ENCODE data around the gene PPFIA1. TPM values are rescaled to one million over a fixed set of nuclear protein-coding genes. Genes with fewer than 3 reads are reported as not detected.
"Not testable (repeated sequence)": the region's sequence is repeated elsewhere in the genome, so short reads cannot be mapped to it uniquely, and the experiment has no call there.

PPFIA1 gene
- total RNA-seq, 1 donor from 2014 or later = 57.7 TPM

DNA sequence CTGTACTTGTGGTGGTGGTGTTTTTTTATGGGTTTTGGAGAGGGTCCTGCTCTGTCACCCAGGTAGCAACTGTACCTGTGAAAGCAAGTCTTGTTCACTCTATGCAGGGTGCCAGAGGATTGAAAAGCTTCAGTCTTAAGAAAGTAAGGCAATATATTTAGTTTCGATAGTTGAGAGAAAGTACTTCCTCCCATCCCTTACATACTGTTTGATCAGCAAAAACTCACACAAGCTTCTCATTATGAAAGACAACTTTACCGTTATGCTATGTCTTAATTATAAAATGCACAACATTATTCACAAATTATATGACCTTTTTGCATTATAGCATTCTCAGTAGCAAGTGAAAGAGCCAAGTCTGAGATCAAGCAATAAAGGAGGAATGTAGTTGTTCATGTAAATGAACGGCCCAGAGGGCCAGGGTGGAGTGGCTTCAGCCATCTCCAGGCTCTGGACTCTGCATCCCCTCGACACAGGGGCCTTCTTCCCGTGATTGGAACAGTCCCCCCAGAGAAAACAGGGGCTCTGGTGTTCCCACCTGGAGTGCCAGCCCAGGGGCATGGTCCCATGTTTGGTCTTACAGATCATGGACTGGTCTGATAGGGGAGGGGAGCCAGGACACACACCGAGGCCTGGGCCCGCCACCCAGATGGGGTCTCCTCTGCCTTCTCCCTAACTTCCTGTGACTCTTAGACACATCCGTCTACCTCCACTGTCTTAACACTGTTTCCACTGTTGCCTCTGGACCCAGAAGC is 89.1 kb downstream of the PPFIA1 start:
- no peak for DNase-seq

DNA sequence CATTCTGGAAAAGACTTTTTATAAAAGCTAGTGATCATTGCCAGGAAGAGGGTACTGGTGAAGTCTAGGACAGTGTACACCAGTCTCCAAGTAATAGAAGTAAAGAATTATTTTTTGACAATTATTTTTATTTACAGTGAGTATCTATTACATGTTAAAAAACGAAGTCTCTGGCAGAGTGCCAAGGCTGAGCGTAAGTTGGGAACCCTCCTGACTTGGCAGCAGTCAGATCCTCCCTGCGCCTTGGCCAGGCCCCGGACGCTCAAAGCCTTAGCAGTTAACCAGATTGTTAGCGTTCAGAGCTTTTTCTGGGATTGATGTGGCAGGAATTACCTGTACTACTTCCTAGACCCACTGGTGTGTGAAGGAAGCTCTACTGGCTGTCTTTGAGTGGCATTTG is 89.7 kb downstream of the PPFIA1 start:
- DNase-seq = no peak

DNA sequence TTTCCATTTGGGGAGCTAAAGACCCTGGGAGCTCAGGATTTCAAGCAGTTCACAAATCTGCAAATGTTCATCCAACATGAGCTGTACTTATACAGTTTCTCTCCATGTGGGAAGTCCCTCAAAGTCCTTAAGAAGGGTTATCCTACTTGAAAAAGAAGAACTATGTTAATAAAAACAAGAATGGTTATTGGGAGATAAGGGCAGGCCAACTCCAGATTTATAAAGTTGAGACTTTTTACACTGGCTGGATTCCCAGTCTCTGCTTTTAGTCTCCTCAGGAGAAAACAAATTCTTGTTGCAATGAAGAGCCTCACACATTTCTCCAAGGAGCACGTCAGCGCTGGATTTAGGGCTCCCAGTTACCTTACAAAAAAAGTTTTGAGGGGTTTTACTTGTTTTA is 93.7 kb downstream of the PPFIA1 start:
- no peak for DNase-seq

DNA sequence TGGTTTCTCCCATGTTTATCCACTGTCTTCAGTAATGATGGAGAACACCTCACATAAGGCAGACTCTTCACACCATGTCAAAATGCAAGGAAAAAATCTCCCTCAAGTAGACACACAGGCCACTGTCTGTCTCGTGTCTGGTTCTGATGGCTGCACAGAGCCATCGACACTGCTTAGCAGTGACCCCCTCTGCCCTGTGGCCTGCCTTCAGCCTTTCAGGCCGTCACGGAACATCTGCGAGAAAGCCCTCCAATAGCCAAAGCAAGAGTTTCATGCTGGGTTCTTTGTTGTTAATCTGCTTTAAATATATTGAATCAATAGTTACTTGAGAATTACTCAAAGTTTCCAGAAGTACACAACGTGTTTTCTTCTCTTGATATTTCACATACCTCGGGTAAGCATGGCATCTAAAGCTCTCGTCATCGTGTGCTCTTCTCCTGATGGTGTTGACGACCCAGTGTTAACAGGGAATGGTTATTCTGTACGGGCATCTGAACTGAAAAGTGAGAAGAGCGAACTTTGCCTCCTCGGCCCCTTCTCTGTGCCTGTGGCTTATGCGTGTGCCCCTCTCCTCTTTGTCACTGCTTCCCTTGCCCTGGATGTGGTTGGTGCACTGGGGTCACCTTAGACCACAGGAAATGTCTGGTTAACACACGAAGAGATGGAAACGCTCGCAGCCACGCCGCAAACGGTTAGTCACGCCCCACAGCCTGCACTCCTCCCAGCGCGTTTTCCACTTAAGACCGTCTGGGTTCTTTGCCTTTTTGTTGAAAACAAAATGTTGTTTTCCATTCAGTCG is 94.5 kb downstream of the PPFIA1 start:
- no peak for DNase-seq

DNA sequence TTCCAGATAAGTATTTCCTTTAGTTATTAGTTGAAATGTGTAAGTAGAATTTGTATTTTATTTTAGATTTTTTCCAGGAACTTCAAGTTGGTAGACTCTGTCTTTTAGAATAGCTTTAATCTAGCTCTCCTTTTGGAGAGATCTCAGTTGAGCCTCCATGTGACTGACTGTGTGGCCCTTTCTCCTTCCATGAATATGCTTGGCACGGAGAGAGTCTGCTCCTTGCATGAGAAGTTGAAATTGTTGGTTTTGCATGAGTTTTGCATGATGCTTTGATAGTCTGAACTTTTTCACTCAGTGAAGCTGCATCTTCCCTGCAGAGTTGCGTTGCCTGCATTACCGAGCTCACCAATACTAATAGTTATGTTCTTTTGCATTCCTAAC is 95.0 kb downstream of the PPFIA1 start:
- no peak for DNase-seq

DNA sequence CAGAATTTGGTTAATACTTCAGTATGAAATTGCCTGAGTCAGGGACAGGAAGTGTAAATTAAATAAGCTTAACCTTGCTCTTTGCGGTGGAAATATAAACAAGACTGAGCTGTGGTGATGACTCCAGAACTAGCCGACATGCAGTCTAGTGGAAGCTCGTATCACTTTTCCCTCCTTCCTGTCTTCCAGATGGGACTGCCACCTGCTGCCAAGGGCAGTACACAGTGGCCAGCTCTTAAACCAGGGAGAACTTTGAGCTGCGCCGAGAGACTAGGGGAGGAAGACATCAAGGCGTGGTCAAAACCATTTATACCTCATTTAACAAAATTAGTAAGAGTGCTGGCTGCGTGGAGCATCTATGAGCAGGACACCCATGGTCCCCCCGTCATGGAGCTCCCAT is 96.6 kb downstream of the PPFIA1 start:
- DNase-seq = no peak

DNA sequence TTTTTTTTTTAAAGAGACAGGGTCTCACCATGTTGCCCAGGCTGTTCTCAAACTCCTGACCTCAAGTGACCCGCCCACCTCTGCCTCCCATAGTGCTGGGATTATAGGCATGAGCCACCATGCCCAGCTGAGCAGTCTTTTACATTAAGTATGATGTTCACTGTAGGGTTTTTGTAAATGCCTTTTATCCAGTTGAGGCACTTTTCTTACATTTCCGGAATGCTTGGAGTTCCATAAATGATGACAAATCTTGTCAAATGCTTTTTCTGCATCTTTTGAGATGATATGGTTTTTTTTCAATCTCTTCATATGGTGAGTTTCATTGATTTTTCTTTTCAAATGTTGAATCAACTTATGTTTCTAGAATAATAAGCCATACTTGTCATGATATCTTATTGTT is 98.5 kb downstream of the PPFIA1 start:
- DNase-seq = no peak

DNA sequence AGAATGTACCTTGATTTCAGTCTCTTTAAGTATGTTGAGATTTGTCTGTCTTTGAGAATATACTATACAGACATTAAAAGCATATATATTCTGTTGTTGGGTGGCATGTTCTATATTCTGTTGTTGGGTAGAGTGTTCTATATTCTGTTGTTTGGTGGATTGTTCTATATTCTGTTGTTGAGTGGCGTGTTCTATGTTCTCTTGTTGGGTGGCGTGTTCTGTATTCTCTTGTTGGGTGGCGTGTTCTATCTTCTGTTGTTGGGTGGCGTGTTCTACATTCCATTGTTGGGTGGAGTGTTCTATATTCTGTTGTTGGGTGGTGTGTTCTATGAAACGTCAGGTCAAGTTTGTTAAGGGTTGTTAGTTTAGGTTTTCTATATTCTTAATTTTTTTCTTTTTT is 100.8 kb downstream of the PPFIA1 start:
- no peak for DNase-seq

DNA sequence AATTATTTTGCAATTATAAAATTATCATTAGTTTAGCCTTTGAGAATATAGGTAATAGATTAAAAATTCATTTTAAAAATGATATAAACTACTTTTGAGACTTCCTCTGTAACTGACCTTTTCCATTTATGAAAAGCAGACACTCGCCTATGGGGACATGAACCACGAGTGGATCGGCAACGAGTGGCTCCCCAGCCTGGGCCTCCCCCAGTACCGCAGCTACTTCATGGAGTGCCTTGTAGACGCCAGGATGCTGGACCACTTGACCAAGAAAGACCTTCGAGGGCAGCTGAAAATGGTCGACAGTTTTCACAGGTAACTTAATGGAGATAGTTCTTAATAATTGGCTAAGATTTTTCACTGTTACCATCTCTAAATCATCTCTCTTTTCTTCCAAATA is 101.6 kb downstream of the PPFIA1 start:
- no peak for DNase-seq

DNA sequence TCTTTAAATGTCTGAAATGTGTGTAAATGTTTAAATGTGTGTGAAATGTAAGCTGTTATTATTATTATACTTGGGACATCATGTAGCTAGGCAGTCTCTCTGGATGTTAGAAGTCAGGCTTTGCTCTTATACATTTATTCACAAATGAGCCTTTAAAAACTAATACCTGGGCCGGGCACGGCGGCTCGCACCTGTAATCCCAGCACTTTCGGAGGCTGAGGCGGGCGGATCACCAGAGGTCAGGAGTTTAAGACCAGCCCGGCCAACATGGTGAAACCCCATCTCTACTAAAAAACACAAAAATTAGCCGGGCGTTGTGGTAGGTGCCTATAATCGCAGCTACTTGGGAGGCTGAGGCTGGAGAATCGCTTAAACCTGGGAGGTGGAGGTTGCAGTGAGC is 106.1 kb downstream of the PPFIA1 start:
- no peak for DNase-seq

DNA sequence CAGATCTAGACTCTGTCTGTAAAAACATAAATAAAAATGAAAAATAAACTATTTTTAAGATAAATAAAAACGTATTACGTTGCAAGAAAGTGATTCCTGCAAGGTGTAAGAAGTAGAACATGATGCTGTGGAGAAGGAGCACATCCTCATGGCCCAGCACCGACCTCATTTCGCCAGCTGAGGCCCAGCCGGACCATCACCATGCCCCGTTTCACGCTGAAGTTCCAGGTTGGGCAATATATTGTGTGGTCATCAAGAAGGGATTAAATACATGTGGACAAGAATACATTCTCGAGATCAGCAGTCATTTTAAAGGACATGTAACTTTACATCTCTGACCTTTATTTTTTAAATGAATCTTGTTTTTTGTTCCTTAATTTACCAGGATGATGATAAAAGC is 107.2 kb downstream of the PPFIA1 start:
- DNase-seq = no peak

DNA sequence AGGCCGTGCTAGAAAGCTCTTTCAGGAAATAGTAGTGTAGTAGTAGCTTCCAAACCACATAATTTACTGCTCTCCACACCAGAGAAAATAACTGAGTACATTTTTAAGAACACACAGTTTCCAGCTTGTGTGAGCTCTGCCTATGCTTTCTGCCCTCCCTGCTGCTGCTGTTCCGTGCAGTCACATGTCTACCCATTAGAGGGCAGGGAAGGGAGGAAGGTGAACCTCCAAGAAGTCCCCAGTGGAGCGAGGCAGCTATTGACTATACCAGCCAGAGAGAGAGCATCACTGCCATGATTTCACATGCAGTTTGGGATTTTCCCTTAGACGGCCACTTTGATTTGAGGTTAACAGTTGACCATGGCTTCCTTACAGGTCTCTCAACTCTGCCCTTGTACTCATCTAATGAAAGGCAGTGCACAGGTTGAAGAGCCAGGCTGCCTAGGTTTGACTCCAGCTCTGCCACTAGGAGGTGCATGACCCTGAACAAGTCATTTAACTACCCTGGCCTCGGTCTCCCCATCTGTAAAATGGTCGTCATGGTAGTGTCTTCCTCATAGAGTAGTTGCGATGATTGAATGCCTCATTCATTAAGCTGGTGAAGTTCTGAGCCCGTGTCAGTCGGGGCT is 108.1 kb downstream of the PPFIA1 start:
- DNase-seq = no peak

DNA sequence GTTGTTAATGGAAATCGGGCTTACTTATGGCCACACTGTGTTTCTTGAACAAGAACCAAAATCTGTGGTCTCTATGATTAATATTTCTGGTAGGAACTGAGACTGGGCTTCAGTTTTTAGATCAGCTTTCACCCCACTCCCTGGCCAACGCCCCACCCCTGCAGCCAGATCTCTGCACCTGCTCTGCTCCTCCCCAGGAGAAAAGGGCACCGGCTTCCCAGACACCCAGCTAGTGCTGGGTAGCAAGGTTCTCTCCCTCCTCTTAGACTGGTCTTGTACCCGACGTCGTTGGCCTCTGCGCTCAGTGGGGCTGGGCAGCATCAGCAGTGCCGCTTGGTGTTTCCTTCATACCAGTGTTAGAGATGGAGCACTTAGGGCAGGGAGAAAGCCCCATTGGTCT is 110.9 kb downstream of the PPFIA1 start:
- no peak for DNase-seq

DNA sequence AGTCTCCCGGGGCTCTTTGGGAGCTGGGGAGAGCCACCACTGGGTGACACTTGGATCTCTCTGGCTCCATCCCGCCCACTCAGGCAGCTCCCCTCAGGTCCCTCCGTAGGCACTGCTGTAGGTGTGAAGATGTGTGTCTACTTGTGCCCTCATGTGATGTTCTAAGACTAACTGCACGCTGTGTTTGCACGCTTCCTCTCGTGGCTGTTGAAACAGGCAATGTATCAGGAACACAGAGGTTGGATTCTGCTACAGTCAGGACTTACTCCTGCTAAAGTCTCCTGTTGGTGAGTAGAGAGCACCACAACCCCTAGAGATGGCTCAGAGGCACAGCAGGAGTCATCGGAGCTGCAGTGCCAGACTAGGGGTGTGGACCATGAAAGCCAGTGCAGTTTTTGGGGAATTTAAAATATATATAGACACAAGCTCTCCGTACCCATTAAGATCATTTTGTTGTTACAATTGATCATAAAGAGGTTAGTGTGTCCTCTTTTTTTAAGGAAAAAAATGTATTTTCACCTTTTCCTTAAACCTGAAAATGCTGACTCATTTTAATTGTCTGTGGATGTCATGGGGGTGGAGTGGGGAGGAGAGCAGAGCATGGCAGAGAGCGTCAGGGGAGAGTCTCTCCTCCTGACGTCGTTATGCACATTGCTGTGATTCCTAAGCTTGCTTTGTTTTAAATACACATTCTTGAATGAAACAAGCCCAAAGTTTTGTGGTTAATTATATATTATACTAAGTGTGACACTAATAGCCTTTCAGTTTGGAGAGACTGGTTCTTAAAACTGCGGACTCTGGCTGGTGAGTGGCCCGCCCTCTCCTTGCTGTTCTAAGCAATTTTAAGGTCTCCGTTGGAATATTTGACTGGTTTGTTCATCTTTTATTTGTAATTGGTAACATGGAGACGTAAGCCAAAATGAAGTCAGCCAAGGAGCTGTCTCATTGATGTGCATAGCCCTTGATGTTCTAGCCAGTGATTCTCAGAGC is 111.7 kb downstream of the PPFIA1 start:
- DNase-seq = peak; percentile 61

DNA sequence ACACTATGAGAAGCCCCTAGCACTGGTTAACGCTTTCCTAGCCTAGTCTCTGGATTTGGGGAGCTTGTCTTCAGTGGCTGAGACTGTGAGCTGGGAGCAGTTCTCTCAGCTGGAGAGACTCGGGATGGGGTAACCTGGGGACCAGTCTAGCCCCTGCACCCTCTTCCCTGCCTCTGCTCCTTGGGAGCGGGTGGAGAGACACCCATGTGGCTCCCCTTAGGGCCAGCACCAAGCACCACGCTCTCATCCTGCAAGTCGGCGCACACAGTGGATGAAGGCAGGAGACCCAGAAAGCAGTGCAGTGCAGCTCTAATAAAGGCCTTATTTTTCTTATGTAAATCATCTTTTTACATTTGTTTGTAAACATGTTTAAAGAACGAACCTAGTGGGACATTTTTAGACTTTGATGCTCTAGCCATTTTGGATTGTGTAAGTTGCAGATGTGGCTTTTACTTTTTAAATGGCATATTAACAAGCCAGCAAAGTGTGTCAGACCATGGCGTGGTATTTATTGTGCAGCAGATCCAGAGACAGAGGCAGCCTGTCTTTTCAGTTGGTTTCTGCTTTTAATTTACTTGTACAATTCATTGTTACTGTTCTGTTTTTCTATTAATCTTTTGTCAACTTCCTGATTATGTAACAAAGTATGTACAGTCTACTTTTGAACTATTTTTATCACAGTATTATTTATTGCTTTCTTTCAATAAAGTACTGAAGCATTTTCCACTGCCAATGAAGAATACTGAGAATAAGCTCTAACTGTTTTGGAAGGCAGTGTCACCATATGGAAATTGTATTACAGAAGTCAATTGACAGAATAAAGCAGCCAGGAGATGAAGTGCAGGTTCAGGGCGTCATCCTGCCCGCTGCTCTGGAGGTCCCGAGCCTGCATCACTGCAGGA is 113.4 kb downstream of the PPFIA1 start:
- DNase-seq = no peak

DNA sequence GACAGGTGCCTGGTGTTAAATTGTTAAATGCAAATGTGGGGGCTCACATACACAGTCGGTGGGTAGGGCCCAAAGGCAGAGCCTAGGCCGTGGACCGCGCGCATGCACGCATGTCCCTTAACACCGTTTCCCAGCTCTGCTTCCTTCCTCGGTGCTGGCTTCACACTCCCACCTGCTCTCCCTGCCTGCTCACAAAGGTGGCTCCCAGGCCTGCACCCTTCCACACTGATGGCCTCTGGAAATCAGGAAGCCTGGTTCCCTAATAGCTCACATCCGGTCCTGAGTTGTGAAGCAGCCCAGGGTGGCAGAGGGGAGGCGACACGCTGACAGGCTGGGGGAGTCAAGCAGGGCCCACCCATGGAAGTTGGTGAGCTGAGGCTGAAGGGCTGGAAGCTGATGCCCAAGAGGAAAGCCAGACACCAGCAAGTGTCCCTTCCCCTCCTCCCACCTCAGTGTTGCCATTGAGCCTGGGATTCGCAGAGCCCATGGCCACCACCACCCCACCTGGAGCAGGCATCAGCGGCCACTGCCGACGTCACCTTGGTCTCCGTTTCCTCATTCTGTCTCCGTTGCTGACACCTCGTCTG is 114.2 kb downstream of the PPFIA1 start:
- no peak for DNase-seq

DNA sequence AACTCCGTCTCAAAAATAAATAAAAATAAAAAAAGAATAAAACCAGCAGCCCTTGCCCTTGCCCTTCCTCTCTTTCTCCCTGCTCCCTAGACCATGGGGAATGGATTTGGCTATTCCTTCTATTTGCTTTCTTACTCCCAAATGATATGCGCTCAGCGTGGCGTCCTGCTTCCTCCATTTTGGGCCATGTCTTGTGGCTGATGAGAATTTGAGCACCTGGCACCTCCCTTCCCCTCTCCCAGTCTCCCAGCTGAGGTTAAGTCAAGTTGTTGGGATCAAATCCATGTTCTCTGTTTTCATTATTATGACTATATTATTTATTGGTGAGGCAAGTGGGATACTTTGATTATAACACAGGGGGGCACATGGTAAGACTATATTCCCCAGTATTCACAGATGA is 117.1 kb downstream of the PPFIA1 start:
- DNase-seq = no peak

DNA sequence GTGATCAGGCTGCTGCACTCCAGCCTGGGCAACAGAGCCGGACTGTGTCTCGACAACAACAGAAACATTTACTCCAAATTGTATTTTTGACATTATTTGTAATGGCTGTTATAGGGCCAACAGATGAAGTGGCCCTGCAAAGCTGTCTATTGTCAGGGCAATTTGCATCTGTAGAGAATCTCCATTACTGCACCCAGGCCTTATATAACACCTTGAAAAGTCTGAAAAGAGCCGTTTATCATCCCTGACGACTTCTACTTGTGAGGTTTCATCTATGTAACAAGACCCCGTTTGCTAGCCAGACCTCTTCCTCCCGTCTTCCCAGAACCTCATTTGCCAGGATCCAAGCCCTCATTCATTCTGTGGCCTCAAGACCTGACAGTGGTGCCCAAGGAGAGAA is 118.7 kb downstream of the PPFIA1 start:
- no peak for DNase-seq

DNA sequence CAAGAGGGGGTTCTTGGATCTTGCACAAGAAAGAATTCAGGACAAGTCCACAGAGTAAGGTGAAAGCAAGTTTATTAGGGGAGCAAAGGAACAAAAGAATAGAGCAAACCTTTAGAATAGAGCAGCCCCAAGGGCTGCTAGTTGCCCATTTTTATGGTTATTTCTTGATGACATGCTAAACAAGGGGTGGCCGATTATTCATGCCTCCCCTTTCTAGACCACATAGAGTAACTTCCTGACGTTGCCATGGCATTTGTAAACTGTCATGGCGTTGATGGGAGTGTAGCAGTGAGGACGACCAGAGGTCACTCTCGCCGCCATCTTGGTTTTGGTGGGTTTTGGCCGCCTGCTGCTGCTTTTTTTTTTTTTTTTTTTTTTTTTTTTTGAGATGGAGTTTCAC is 120.4 kb downstream of the PPFIA1 start:
- DNase-seq = not testable (repeated sequence)

DNA sequence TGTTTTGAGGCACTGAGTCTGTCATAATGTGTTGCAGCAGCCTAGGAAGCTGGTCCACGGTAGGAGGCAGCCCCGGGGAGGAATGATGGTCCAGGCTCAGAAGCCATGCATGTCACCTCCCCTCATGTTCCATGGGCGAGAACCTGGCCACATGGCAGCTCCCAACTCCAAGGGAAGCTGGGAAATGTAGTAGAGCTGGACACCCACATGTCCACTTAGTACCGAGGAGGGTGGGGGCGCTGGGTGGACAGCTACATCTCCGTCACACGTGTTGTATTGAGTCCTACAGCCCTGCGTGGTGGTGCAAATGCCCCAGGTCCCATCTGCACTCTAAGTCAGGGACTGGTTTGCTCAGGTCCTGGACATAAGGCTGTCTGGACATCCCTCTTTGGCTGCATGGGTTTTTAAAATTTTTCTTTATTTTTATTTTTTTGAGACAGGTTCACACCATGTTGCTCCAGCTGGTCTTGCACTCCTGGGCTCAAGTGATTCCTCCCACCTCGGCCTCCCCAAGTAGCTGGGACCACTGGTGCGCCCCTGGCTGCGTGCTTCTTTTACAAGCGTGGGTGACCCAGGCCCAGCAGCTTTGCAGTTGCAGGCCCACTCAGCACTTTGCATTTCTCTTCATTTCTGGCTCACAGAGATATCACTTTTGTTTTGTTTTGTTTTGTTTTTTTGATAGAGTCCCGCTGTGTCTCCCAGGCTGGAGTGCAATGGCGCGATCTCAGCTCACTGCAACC is 123.9 kb downstream of the PPFIA1 start:
- no peak for DNase-seq

Measured in tongue (tissue), 2 donors.